Endodermal cell (in vitro differentiated cells): ENCODE data around the gene FAF1. TPM values are rescaled to one million over a fixed set of nuclear protein-coding genes. Genes with fewer than 3 reads are reported as not detected.

Experiments used
- DNase-seq: peaks from one replicate; pipeline ENCODE4 v3.0.0-alpha.2; 2017
- H3K27ac ChIP-seq: 2 replicates; pipeline ENCODE4 v1.5.1; 2013; ENCODE audit warnings: mild to moderate bottlenecking, low read depth, low read length, moderate library complexity
- H3K27me3 ChIP-seq: 2 replicates; pipeline ENCODE4 v1.6.1; 2013; ENCODE audit warnings: mild to moderate bottlenecking, low read length, moderate library complexity; ENCODE audit not compliant: insufficient read depth, control insufficient read depth, poor library complexity, severe bottlenecking
- H3K36me3 ChIP-seq: 2 replicates; pipeline ENCODE4 v1.7.0; 2013; ENCODE audit warnings: mild to moderate bottlenecking, low read length, moderate library complexity; ENCODE audit not compliant: control insufficient read depth, insufficient read depth
- H3K4me1 ChIP-seq: one replicate; pipeline ENCODE4 v1.7.0; 2013; ENCODE audit warnings: low read length; ENCODE audit not compliant: control insufficient read depth, insufficient read depth
- H3K4me3 ChIP-seq: 2 replicates; pipeline ENCODE4 v1.5.1; 2013; ENCODE audit warnings: mild to moderate bottlenecking, low read length, moderate library complexity
- H3K9ac ChIP-seq: 2 replicates; pipeline ENCODE4 v1.6.1; 2013; ENCODE audit warnings: mild to moderate bottlenecking, low read length, moderate library complexity; ENCODE audit not compliant: poor library complexity, severe bottlenecking; ENCODE audit errors: extremely low read depth
- H3K9me3 ChIP-seq: 2 replicates; pipeline ENCODE4 v1.6.1; 2013; ENCODE audit warnings: mild to moderate bottlenecking, low read length, moderate library complexity; ENCODE audit not compliant: control insufficient read depth
- H3K27ac Mint-ChIP-seq: 2 replicates; pipeline ENCODE4 v1.8.0; 2020; ENCODE audit warnings: mixed read lengths
- H3K27me3 Mint-ChIP-seq: 2 replicates; pipeline ENCODE4 v1.8.0; 2021; ENCODE audit warnings: mild to moderate bottlenecking, mixed read lengths; ENCODE audit not compliant: insufficient read depth
- H3K36me3 Mint-ChIP-seq: 2 replicates; pipeline ENCODE4 v1.8.0; 2020; ENCODE audit warnings: low read depth, mixed read lengths
- H3K4me1 Mint-ChIP-seq: 2 replicates; pipeline ENCODE4 v1.8.0; 2020; ENCODE audit warnings: mixed read lengths
- H3K4me3 Mint-ChIP-seq: 2 replicates; pipeline ENCODE4 v1.8.0; 2020; ENCODE audit warnings: mild to moderate bottlenecking, moderate library complexity, mixed read lengths
- H3K9me3 Mint-ChIP-seq: 2 replicates; pipeline ENCODE4 v1.8.0; 2020; ENCODE audit warnings: mild to moderate bottlenecking, mixed read lengths
- WGBS, 2 experiments: methylation state at CpG; one replicate each; pipeline versions ENCODE4 v1.1.5 to v1.1.7; 2013; ENCODE audit warnings: missing lambda C conversion rate in 2 of 2, mixed read lengths in 1 of 2; ENCODE audit not compliant: insufficient coverage in 1 of 2, insufficient read length in 1 of 2; 5-methylcytosine and 5-hydroxymethylcytosine counted together
- total RNA-seq, 2 donors: library from RNA; stranded (reverse); fragmentation: NEBNext Ultra II Directional in 1 of 2; extraction: Animal tissue kit (Norgen Biotek cat#: 25700) in 1 of 2; gene quantifications; 2 replicates in 1 of 2; 3 replicates in 1 of 2; pipeline ENCODE4 v1.2.1, GENCODE V29; 2021
- TF ChIP-seq, protein P1 (sequence below): fragments of 200-600 bp; sonication (generic); conservative IDR thresholded peaks from 2 replicates; pipeline ENCODE4 v1.5.0; 2021; ENCODE audit warnings: antibody characterized with exemption, mild to moderate bottlenecking

The FAF1 gene
- total RNA-seq, 2 donors from 2014 or later = 76.4 to 94.4 TPM

DNA sequence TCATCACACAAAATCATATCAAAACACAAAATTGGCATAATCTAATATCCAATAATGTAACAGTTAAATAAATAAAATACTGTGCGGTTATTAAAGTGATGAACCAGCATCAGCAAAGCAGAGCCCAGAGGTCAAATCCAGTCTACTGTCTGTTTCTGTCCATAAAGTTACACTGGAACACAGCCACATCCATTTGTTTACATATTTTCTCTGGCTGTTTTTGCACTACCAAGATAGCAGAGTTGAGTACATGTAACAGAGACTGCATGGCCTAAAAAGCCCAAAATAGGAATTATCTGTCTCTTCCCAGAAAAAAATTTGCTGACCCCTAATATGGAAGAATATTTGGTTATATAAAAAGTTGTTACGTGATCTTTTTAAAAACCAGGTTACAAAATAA, 294.7 kb downstream of the FAF1 start:
- Histone ChIP-seq H3K4me1 (no peaks in the 10 kb centered on the region), H3K36me3 (no peaks in the 10 kb centered on the region), H3K27me3 (no peaks in the 10 kb centered on the region), H3K4me3 (no peak overlapping the region), H3K9me3 (no peaks in the 10 kb centered on the region), H3K9ac (no peak overlapping the region), H3K27ac (no peak overlapping the region)
- 90% methylated on average over 2 of the region's 2 CpGs; no CpG with 5 or more reads in 1 of the 2 experiments for WGBS, 2 experiments
- H3K9me3 Mint-ChIP-seq = no peaks in the 10 kb centered on the region
- H3K4me3 Mint-ChIP-seq = no peak overlapping the region
- H3K27me3 Mint-ChIP-seq = no peaks in the 10 kb centered on the region
- H3K27ac Mint-ChIP-seq = no peak overlapping the region
- DNase-seq = no peak
- TF ChIP-seq, protein P1, sequence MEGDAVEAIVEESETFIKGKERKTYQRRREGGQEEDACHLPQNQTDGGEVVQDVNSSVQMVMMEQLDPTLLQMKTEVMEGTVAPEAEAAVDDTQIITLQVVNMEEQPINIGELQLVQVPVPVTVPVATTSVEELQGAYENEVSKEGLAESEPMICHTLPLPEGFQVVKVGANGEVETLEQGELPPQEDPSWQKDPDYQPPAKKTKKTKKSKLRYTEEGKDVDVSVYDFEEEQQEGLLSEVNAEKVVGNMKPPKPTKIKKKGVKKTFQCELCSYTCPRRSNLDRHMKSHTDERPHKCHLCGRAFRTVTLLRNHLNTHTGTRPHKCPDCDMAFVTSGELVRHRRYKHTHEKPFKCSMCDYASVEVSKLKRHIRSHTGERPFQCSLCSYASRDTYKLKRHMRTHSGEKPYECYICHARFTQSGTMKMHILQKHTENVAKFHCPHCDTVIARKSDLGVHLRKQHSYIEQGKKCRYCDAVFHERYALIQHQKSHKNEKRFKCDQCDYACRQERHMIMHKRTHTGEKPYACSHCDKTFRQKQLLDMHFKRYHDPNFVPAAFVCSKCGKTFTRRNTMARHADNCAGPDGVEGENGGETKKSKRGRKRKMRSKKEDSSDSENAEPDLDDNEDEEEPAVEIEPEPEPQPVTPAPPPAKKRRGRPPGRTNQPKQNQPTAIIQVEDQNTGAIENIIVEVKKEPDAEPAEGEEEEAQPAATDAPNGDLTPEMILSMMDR = no peak
- peaks cover 11% of the 10 kb centered on the region for H3K4me1 Mint-ChIP-seq
- no peaks in the 10 kb centered on the region for H3K36me3 Mint-ChIP-seq

DNA sequence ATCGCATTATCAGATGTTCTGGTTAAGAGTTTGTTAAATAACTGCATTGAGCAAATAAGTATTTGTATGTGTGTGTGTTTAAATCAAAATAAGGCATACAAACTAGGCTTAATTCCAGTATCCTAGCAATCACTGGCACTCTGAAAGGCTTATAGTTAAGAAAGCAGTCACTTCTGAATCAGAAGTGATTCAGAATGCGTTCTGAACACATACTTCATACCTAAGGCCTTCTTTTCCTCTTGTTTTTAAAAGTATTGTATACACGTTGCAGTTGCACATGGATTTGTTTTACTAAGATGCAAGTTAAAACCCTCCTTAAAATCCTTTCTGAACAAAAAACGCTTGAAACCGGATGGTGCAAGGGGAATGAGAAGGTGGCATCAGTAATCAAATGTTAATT, 298.4 kb downstream of the FAF1 start:
- Histone ChIP-seq H3K4me1 (peaks cover 4% of the 10 kb centered on the region), H3K36me3 (no peaks in the 10 kb centered on the region), H3K9ac (no peak overlapping the region), H3K27me3 (no peaks in the 10 kb centered on the region), H3K4me3 (no peak overlapping the region), H3K9me3 (no peaks in the 10 kb centered on the region), H3K27ac (no peak overlapping the region)
- no peak overlapping the region for H3K4me3 Mint-ChIP-seq
- WGBS, 2 experiments = 45 to 69% methylated on average over 2 to 5 of the region's 5 CpGs
- H3K4me1 Mint-ChIP-seq = peaks cover 12% of the 10 kb centered on the region
- no peak for DNase-seq
- no peaks in the 10 kb centered on the region for H3K36me3 Mint-ChIP-seq
- peaks cover 2% of the 10 kb centered on the region for H3K27me3 Mint-ChIP-seq
- H3K9me3 Mint-ChIP-seq = no peaks in the 10 kb centered on the region
- no peak overlapping the region for H3K27ac Mint-ChIP-seq
- TF ChIP-seq, protein P1 = no peak

DNA sequence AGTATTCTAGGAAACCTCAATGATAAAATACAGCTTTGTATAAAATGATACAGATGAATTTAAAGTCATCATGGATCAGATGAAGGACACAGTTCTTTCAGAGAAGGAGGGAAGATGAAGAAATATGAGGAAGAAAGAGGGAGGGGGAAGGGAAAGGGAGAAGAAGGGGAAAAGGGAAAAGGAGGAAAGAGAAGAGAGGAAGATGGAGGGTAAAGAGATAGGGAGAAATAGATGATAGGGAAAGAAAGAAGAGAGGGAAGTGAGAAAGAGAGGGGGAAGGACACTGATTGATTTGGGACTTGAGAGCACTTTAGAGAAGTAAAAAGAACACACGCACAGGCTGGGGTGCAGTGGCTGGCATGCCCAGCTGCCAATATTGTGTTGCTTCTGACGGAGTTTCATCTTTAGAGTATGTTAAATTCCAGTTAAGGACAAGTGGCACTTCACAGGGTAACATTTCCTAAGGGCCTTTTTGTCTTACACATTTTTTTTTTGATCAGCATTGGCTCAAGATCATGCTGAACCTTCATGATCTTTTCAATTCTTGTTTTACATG, 300.9 kb downstream of the FAF1 start:
- Mint-ChIP-seq H3K9me3 (no peaks in the 10 kb centered on the region), H3K36me3 (no peaks in the 10 kb centered on the region), H3K27ac (no peak overlapping the region), H3K4me3 (no peak overlapping the region), H3K4me1 (peaks cover 13% of the 10 kb centered on the region), H3K27me3 (peaks cover 4% of the 10 kb centered on the region)
- Histone ChIP-seq H3K27ac (no peak overlapping the region), H3K4me3 (no peak overlapping the region), H3K9ac (no peak overlapping the region), H3K36me3 (no peaks in the 10 kb centered on the region), H3K9me3 (no peaks in the 10 kb centered on the region), H3K27me3 (no peaks in the 10 kb centered on the region), H3K4me1 (peaks cover 4% of the 10 kb centered on the region)
- TF ChIP-seq, protein P1 = no peak
- no peak for DNase-seq
- WGBS, 2 experiments = 91 to 92% methylated on average over 2 of the region's 2 CpGs
